H9 (cell line): ENCODE data around the gene CD4. TPM values are rescaled to one million over a fixed set of nuclear protein-coding genes. Genes with fewer than 3 reads are reported as not detected.

Source experiments
- DNase-seq: peaks from one replicate; pipeline ENCODE4 v3.0.0-alpha.2; 2017
- H2AFZ ChIP-seq: one replicate; pipeline ENCODE4 v1.6.1; 2013; ENCODE audit warnings: mild to moderate bottlenecking, low read length, control low read depth, moderate library complexity
- H2AK5ac ChIP-seq: 2 replicates; pipeline ENCODE4 v1.6.1; 2013; ENCODE audit warnings: low read length, control low read depth, mixed read lengths; ENCODE audit not compliant: insufficient read length
- H2BK120ac ChIP-seq: one replicate; pipeline ENCODE4 v1.6.1; 2013; ENCODE audit warnings: low read depth, mild to moderate bottlenecking, low read length, control low read depth, inconsistent platforms; ENCODE audit not compliant: poor library complexity, severe bottlenecking
- H2BK12ac ChIP-seq: 2 replicates; pipeline ENCODE4 v1.6.1; 2013; ENCODE audit warnings: low read length, control low read depth, mixed read lengths, low read depth; ENCODE audit not compliant: insufficient read length
- H2BK15ac ChIP-seq: 2 replicates; pipeline ENCODE4 v1.6.1; 2013; ENCODE audit warnings: low read depth, low read length, control low read depth
- H2BK20ac ChIP-seq: one replicate; pipeline ENCODE4 v1.6.1; 2013; ENCODE audit warnings: low read depth, mild to moderate bottlenecking, low read length, control low read depth, inconsistent platforms; ENCODE audit not compliant: poor library complexity, severe bottlenecking
- H2BK5ac ChIP-seq: 2 replicates; pipeline ENCODE4 v1.6.1; 2013; ENCODE audit warnings: low read length, control low read depth, mixed read lengths; ENCODE audit not compliant: insufficient read length
- H3K14ac ChIP-seq: 2 replicates; pipeline ENCODE4 v1.6.1; 2013; ENCODE audit warnings: low read length, control low read depth; ENCODE audit not compliant: insufficient read depth
- H3K18ac ChIP-seq: 2 replicates; pipeline ENCODE4 v1.6.1; 2013; ENCODE audit warnings: low read depth, mild to moderate bottlenecking, mixed read lengths, low read length, control low read depth; ENCODE audit not compliant: insufficient read length
- H3K23ac ChIP-seq: 2 replicates; pipeline ENCODE4 v1.6.1; 2013; ENCODE audit warnings: low read length, control low read depth, mixed read lengths, low read depth; ENCODE audit not compliant: insufficient read length
- H3K23me2 ChIP-seq: 2 replicates; pipeline ENCODE4 v1.6.1; 2013; ENCODE audit warnings: low read depth, mild to moderate bottlenecking, mixed read lengths, low read length, control low read depth; ENCODE audit not compliant: insufficient read length, poor library complexity, severe bottlenecking
- H3K27ac ChIP-seq: 2 replicates; pipeline ENCODE4 v1.5.1; 2013; ENCODE audit warnings: low read length, control low read depth, mixed read lengths, low read depth; ENCODE audit not compliant: insufficient read length
- H3K27me3 ChIP-seq: 2 replicates; pipeline ENCODE4 v1.6.1; 2013; ENCODE audit warnings: low read length, control low read depth, inconsistent platforms; ENCODE audit not compliant: insufficient read depth
- H3K4ac ChIP-seq: 2 replicates; pipeline ENCODE4 v1.6.1; 2013; ENCODE audit warnings: low read depth, mild to moderate bottlenecking, control low read depth, inconsistent platforms, low read length, moderate library complexity
- H3K4me1 ChIP-seq: 2 replicates; pipeline ENCODE4 v1.6.1; 2013; ENCODE audit warnings: low read length, control low read depth, inconsistent platforms; ENCODE audit not compliant: insufficient read depth
- H3K4me2 ChIP-seq: 2 replicates; pipeline ENCODE4 v1.6.1; 2013; ENCODE audit warnings: low read length, control low read depth, mixed read lengths; ENCODE audit not compliant: insufficient read length, insufficient read depth
- H3K56ac ChIP-seq: 2 replicates; pipeline ENCODE4 v1.6.1; 2013; ENCODE audit warnings: low read depth, mild to moderate bottlenecking, mixed read lengths, low read length, control low read depth; ENCODE audit not compliant: insufficient read length
- H3K79me1 ChIP-seq: 2 replicates; pipeline ENCODE4 v1.6.1; 2013; ENCODE audit warnings: low read depth, mild to moderate bottlenecking, moderate library complexity, low read length, control low read depth, inconsistent platforms; ENCODE audit not compliant: insufficient read depth, poor library complexity, severe bottlenecking
- H3K79me2 ChIP-seq: 2 replicates; pipeline ENCODE4 v1.6.1; 2013; ENCODE audit warnings: low read length, control low read depth, inconsistent platforms; ENCODE audit not compliant: insufficient read depth
- H3K9ac ChIP-seq: 2 replicates; pipeline ENCODE4 v1.6.1; 2013; ENCODE audit warnings: low read length, control low read depth, mixed read lengths; ENCODE audit not compliant: insufficient read length; ENCODE audit errors: extremely low read depth
- H3K9me3 ChIP-seq: one replicate; pipeline ENCODE4 v1.6.1; 2013; ENCODE audit warnings: low read depth, low read length, inconsistent platforms; ENCODE audit not compliant: control insufficient read depth
- H3T11ph ChIP-seq: one replicate; pipeline ENCODE4 v1.6.1; 2013; ENCODE audit warnings: mild to moderate bottlenecking, low read length, control low read depth, inconsistent platforms
- H4K20me1 ChIP-seq: one replicate; pipeline ENCODE4 v1.6.1; 2013; ENCODE audit not compliant: control insufficient read depth, insufficient read length, insufficient read depth
- H4K5ac ChIP-seq: 2 replicates; pipeline ENCODE4 v1.6.1; 2013; ENCODE audit warnings: low read depth, mild to moderate bottlenecking, mixed read lengths, low read length, control low read depth; ENCODE audit not compliant: insufficient read length
- H4K8ac ChIP-seq: replicated peaks from 2 replicates; pipeline ENCODE4 v1.6.1; 2013; ENCODE audit warnings: low read length, control low read depth, mixed read lengths, low read depth; ENCODE audit not compliant: insufficient read length
- H4K91ac ChIP-seq: 2 replicates; pipeline ENCODE4 v1.6.1; 2013; ENCODE audit warnings: low read depth, mild to moderate bottlenecking, moderate library complexity, mixed read lengths, low read length, control low read depth; ENCODE audit not compliant: insufficient read length
- H3K27ac Mint-ChIP-seq, 3 experiments: 2 replicates in 2 of 3; 3 replicates in 1 of 3; pipeline ENCODE4 v1.8.0; 2020 to 2021; ENCODE audit warnings: mixed read lengths in 3 of 3, mild to moderate bottlenecking in 1 of 3, moderate library complexity in 1 of 3
- H3K27me3 Mint-ChIP-seq: 2 replicates; pipeline ENCODE4 v1.8.0; 2021; ENCODE audit warnings: low read depth, mild to moderate bottlenecking, moderate library complexity, mixed read lengths
- H3K36me3 Mint-ChIP-seq, 3 experiments: 2 replicates in 2 of 3; 3 replicates in 1 of 3; pipeline ENCODE4 v1.8.0; 2020 to 2021; ENCODE audit warnings: low read depth in 3 of 3, mixed read lengths in 3 of 3; ENCODE audit not compliant: insufficient read depth in 1 of 3
- H3K4me1 Mint-ChIP-seq, 2 experiments: 2 replicates each; pipeline ENCODE4 v1.8.0; 2020; ENCODE audit warnings: mixed read lengths in 2 of 2
- H3K4me3 Mint-ChIP-seq, 2 experiments: 2 replicates in 1 of 2; 3 replicates in 1 of 2; pipeline ENCODE4 v1.8.0; 2020 to 2021; ENCODE audit warnings: mild to moderate bottlenecking in 2 of 2, mixed read lengths in 2 of 2, moderate library complexity in 1 of 2
- H3K9me3 Mint-ChIP-seq, 2 experiments: 2 replicates in 1 of 2; 3 replicates in 1 of 2; pipeline ENCODE4 v1.8.0; 2020; ENCODE audit warnings: mild to moderate bottlenecking in 2 of 2, mixed read lengths in 2 of 2, moderate library complexity in 1 of 2
- CTCF ChIP-seq: fragments of 200-600 bp; sonication (generic); conservative IDR thresholded peaks from 3 replicates; pipeline ENCODE4 v1.8.0; 2021; ENCODE audit warnings: antibody characterized with exemption, mild to moderate bottlenecking
- WGBS: extraction: QIAGEN DNeasy Blood & Tissue Kit; methylation state at CpG from one replicate; pipeline ENCODE4 v1.1.7; 2013; ENCODE audit warnings: missing lambda C conversion rate, low lambda C conversion rate, mixed read lengths; ENCODE audit not compliant: insufficient read length; ENCODE audit errors: extremely low coverage; 5-methylcytosine and 5-hydroxymethylcytosine counted together
- total RNA-seq: library from RNA; stranded (reverse); gene quantifications from 2 replicates; pipeline ENCODE4 v1.2.1, GENCODE V29; 2021

Gene CD4
- total RNA-seq, 1 experiment from 2014 or later: 1.1 TPM

DNA sequence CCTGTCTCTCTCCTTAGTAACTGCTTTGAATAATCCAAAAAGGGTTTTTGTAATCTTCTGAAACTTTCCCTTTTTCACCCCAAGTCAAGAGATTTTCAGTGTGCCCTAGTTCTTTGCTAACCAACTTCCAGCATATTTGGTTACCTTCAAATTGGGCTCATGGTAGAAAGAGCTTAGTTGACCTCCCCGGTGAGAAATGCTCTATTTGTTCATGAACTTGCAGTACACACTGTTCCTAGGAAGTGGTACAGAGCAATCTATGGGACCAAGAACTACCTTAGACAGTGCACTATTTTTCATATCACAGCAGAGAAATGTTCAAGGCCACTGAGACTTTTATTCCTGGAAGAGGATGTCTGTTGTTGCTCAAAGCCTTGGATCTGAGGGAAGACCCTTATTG is 64.3 kb downstream of the CD4 start:
- no peak overlapping the region for H2AK5ac ChIP-seq
- H3K23ac ChIP-seq: no peak overlapping the region
- no peak overlapping the region for H4K8ac ChIP-seq
- H3K18ac ChIP-seq: no peak overlapping the region
- peaks cover 16% of the 10 kb centered on the region for H3K23me2 ChIP-seq
- no CpG with 5 or more reads among the region's 1 CpG for WGBS
- H2BK15ac ChIP-seq: no peak overlapping the region
- no peak overlapping the region for H2AFZ ChIP-seq
- no peak overlapping the region for H3T11ph ChIP-seq
- no peak overlapping the region for H3K4me2 ChIP-seq
- Mint-ChIP-seq H3K27me3 (no peaks in the 10 kb centered on the region), H3K4me1 (peaks cover 24 to 26% of the 10 kb centered on the region in 2 experiments), H3K9me3 (no peaks in the 10 kb centered on the region; a peak in 1 of 5 replicates), H3K36me3 (peaks cover 27 to 60% (median 59%) of the 10 kb centered on the region in 3 experiments; a peak in 6 of 7 replicates), H3K4me3 (peak overlapping the region; percentile 94 to 98), H3K27ac (peak overlapping the region in 2 of 3 experiments; percentile 71 to 84; a peak in 3 of 7 replicates)
- H2BK12ac ChIP-seq: no peak overlapping the region
- H3K9ac ChIP-seq: no peak overlapping the region
- peaks cover 5% of the 10 kb centered on the region; the same call in 1 of the 2 replicates for H3K79me2 ChIP-seq
- H3K4ac ChIP-seq: no peak overlapping the region
- H3K27ac ChIP-seq: no peak overlapping the region
- H3K14ac ChIP-seq: no peak overlapping the region
- H4K5ac ChIP-seq: no peak overlapping the region
- no peak overlapping the region for H3K56ac ChIP-seq
- H4K20me1 ChIP-seq: peaks cover 2% of the 10 kb centered on the region
- no peak overlapping the region for H2BK120ac ChIP-seq
- no peak overlapping the region for H2BK20ac ChIP-seq
- H2BK5ac ChIP-seq: no peak overlapping the region
- H3K27me3 ChIP-seq: no peaks in the 10 kb centered on the region
- H3K4me1 ChIP-seq: no peaks in the 10 kb centered on the region; the same call in 1 of the 2 replicates
- no peak for DNase-seq
- no peaks in the 10 kb centered on the region for H3K79me1 ChIP-seq
- H3K9me3 ChIP-seq: no peaks in the 10 kb centered on the region
- no peak overlapping the region for H4K91ac ChIP-seq
- no peak for TF ChIP-seq CTCF
